Parathyroid adenoma (tissue), 2 donors: ENCODE results near the gene NLRP3.
A peak's percentile ranks its signal among the peaks of the same experiment; 100 is the strongest.

Experiments
- H2AFZ ChIP-seq: fragments of 300-600 bp; sonication (generic); one replicate; pipeline ENCODE4 v1.7.0; 2017; ENCODE audit warnings: antibody characterized with exemption, mild to moderate bottlenecking
- H3K27ac ChIP-seq: fragments of 300-600 bp; sonication (generic); one replicate; pipeline ENCODE4 v1.7.0; 2017
- H3K27me3 ChIP-seq: fragments of 300-600 bp; sonication (generic); one replicate; pipeline ENCODE4 v1.7.0; 2017; ENCODE audit warnings: low read length; ENCODE audit not compliant: control insufficient read depth, insufficient read depth
- H3K36me3 ChIP-seq: fragments of 300-600 bp; sonication (generic); one replicate; pipeline ENCODE4 v1.7.0; 2017; ENCODE audit warnings: low read length; ENCODE audit not compliant: control insufficient read depth, insufficient read depth
- H3K4me1 ChIP-seq: fragments of 300-600 bp; sonication (generic); one replicate; pipeline ENCODE4 v1.7.0; 2017; ENCODE audit warnings: control low read depth
- H3K4me2 ChIP-seq: fragments of 300-600 bp; sonication (generic); one replicate; pipeline ENCODE4 v1.7.0; 2017; ENCODE audit warnings: low read length
- H3K4me3 ChIP-seq: fragments of 300-600 bp; sonication (generic); one replicate; pipeline ENCODE4 v1.7.0; 2017; ENCODE audit warnings: low read depth, low read length
- H3K79me2 ChIP-seq: fragments of 300-600 bp; sonication (generic); one replicate; pipeline ENCODE4 v1.7.0; 2017; ENCODE audit warnings: control low read depth
- H3K9ac ChIP-seq: fragments of 300-600 bp; sonication (generic); one replicate; pipeline ENCODE4 v1.7.0; 2017; ENCODE audit warnings: mild to moderate bottlenecking
- H3K9me3 ChIP-seq: fragments of 300-600 bp; sonication (generic); one replicate; pipeline ENCODE4 v1.7.0; 2017; ENCODE audit warnings: low read length; ENCODE audit not compliant: control insufficient read depth
- TF ChIP-seq, protein P1 (sequence below): fragments of 300-600 bp; sonication (generic); IDR thresholded peaks from one replicate; pipeline ENCODE4 v1.7.0; 2017; ENCODE audit warnings: antibody characterized with exemption, mild to moderate bottlenecking
- donor health status: primary hyperparathyroidism.

The NLRP3 gene

DNA sequence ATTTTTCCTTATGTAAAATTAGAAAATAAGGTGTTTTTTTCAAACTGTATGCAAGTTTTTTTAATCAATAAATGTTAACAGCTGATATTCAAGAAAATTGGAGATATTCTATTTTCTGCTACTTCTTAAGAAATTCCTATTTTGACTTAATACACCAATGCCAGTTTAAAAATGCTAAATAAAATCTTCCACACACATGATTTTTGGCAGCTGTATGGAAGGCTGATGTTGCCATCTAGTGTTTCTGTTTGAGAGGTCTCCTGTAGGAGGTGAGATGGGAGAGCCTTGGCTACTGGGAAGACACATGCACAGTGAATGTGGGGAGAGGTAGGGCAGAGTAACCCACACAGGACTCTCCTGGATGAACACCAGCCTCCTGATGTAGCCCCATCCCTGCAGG is 71.1 kb downstream of the NLRP3 start:
- no peak overlapping the region for H3K9ac ChIP-seq
- H3K9me3 ChIP-seq: no peaks in the 10 kb centered on the region
- TF ChIP-seq, protein P1, sequence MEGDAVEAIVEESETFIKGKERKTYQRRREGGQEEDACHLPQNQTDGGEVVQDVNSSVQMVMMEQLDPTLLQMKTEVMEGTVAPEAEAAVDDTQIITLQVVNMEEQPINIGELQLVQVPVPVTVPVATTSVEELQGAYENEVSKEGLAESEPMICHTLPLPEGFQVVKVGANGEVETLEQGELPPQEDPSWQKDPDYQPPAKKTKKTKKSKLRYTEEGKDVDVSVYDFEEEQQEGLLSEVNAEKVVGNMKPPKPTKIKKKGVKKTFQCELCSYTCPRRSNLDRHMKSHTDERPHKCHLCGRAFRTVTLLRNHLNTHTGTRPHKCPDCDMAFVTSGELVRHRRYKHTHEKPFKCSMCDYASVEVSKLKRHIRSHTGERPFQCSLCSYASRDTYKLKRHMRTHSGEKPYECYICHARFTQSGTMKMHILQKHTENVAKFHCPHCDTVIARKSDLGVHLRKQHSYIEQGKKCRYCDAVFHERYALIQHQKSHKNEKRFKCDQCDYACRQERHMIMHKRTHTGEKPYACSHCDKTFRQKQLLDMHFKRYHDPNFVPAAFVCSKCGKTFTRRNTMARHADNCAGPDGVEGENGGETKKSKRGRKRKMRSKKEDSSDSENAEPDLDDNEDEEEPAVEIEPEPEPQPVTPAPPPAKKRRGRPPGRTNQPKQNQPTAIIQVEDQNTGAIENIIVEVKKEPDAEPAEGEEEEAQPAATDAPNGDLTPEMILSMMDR: peak; percentile 24
- H3K36me3 ChIP-seq: no peaks in the 10 kb centered on the region
- H3K27ac ChIP-seq: no peak overlapping the region
- no peak overlapping the region for H2AFZ ChIP-seq
- H3K79me2 ChIP-seq: no peaks in the 10 kb centered on the region
- no peak overlapping the region for H3K4me3 ChIP-seq
- H3K4me2 ChIP-seq: no peak overlapping the region
- H3K4me1 ChIP-seq: no peaks in the 10 kb centered on the region
- no peaks in the 10 kb centered on the region for H3K27me3 ChIP-seq

DNA sequence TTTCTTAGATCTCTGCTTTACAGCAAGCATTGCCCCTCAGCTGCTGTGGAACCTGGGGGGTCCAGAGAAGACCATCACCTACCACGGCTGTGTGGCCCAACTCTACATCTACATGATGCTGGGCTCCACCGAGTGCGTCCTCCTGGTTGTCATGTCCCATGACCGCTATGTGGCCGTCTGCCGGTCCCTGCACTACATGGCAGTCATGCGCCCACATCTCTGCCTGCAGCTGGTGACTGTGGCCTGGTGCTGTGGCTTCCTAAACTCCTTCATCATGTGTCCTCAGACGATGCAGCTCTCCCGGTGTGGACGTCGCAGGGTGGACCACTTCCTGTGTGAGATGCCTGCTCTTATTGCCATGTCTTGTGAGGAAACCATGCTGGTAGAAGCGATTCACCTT is 75.4 kb downstream of the NLRP3 start:
- H3K4me1 ChIP-seq: no peaks in the 10 kb centered on the region
- H2AFZ ChIP-seq: no peak overlapping the region
- H3K9ac ChIP-seq: no peak overlapping the region
- TF ChIP-seq, protein P1: no peak
- no peaks in the 10 kb centered on the region for H3K36me3 ChIP-seq
- H3K79me2 ChIP-seq: no peaks in the 10 kb centered on the region
- H3K9me3 ChIP-seq: no peaks in the 10 kb centered on the region
- H3K27me3 ChIP-seq: no peaks in the 10 kb centered on the region
- H3K4me2 ChIP-seq: no peak overlapping the region
- H3K4me3 ChIP-seq: no peak overlapping the region
- no peak overlapping the region for H3K27ac ChIP-seq

DNA sequence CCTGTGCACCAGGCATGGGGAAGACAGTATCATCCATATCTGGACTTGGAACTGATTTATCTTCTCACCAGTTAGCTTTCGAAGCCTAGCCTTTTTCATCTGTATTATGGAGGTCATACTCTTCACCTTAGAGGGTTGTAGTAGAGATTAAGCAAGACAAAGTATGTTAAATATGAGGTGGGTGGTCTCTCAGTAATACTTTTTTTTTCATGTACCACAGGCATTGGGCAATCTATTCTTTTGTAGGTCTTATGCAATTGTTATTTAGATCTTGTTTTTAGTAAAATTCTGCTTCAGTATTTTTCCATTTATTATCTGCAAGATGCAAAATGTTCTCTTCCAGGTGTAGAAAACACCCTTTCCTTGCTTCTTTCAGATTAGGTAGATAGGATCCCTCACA is 77.1 kb downstream of the NLRP3 start:
- H3K4me3 ChIP-seq: no peak overlapping the region
- no peaks in the 10 kb centered on the region for H3K9me3 ChIP-seq
- H3K36me3 ChIP-seq: no peaks in the 10 kb centered on the region
- no peaks in the 10 kb centered on the region for H3K79me2 ChIP-seq
- no peak overlapping the region for H3K27ac ChIP-seq
- no peaks in the 10 kb centered on the region for H3K27me3 ChIP-seq
- TF ChIP-seq, protein P1: no peak
- no peak overlapping the region for H2AFZ ChIP-seq
- no peak overlapping the region for H3K9ac ChIP-seq
- H3K4me2 ChIP-seq: no peak overlapping the region
- no peaks in the 10 kb centered on the region for H3K4me1 ChIP-seq

DNA sequence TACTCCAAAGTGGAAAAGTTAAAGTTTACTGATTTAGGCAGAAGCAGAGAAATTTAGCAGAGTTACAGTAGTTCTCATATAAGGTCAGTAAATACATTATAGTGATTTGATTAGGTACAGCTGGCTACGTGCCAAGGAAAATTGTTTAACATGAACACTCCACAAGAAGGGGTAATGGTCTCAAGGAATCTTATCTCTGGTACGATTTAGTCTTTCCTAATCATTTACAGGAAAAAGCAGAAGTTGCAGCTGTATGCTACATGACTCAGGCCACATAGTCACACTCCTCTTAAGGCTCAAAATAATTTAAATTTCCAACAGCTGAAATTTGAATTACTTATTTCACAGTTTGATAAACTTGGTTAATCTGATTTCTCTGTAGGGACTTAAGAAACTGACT is 78.8 kb downstream of the NLRP3 start:
- Histone ChIP-seq H2AFZ (no peak overlapping the region), H3K4me2 (no peak overlapping the region), H3K9ac (no peak overlapping the region), H3K79me2 (no peaks in the 10 kb centered on the region), H3K4me3 (no peak overlapping the region), H3K4me1 (no peaks in the 10 kb centered on the region), H3K9me3 (no peaks in the 10 kb centered on the region), H3K36me3 (no peaks in the 10 kb centered on the region), H3K27ac (no peak overlapping the region), H3K27me3 (no peaks in the 10 kb centered on the region)
- TF ChIP-seq, protein P1: no peak

DNA sequence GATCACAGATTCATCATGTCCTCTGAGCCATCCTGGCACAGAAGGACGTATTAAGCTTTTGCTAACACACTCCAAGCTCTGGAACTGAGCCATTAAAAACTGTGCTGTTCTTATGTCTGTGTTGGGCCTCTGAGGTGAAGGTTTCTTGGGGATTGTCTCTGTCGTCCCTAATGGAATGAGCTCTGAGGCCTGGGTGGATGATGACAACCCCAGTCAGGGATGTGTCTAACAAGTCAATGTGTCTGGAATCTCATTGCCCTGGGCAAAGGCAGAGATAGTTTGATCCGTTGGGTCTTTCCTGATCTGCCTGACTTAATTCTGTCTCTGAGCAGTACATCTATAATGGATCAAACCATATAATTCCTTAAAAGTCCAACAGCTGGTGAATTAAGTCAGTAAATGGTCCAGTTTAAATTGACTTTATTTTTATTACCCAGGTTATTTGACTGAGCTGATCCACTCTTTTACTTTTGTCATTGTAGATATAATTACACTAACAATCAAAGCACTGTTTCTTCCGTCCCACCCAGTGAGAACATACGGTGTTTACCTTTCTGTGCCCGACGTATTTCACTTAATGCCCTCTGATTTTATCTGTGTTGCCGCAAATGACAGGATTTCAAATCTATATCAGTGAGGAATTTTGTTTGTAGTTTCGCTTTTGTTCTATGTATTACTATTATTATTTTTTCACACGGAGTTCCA is 80.8 kb downstream of the NLRP3 start:
- Histone ChIP-seq H3K4me3 (no peak overlapping the region), H3K36me3 (no peaks in the 10 kb centered on the region), H3K9ac (no peak overlapping the region), H3K9me3 (no peaks in the 10 kb centered on the region), H2AFZ (no peak overlapping the region), H3K4me2 (no peak overlapping the region), H3K27me3 (no peaks in the 10 kb centered on the region), H3K27ac (no peak overlapping the region), H3K79me2 (no peaks in the 10 kb centered on the region), H3K4me1 (no peaks in the 10 kb centered on the region)
- TF ChIP-seq, protein P1: no peak
